Stimulated activated CD8-positive, alpha-beta memory T cell treated with anti-CD3 and anti-CD28 coated beads, Interleukin-7, amount 100 ng/mL, for 1 hour (primary cell): ENCODE measurements around the gene MX1.

Experiments
- DNase-seq, 2 donors: peaks; one replicate each; pipeline ENCODE4 v3.0.0-alpha.2; 2020; ENCODE audit warnings: low read depth in 2 of 2

MX1 gene

DNA sequence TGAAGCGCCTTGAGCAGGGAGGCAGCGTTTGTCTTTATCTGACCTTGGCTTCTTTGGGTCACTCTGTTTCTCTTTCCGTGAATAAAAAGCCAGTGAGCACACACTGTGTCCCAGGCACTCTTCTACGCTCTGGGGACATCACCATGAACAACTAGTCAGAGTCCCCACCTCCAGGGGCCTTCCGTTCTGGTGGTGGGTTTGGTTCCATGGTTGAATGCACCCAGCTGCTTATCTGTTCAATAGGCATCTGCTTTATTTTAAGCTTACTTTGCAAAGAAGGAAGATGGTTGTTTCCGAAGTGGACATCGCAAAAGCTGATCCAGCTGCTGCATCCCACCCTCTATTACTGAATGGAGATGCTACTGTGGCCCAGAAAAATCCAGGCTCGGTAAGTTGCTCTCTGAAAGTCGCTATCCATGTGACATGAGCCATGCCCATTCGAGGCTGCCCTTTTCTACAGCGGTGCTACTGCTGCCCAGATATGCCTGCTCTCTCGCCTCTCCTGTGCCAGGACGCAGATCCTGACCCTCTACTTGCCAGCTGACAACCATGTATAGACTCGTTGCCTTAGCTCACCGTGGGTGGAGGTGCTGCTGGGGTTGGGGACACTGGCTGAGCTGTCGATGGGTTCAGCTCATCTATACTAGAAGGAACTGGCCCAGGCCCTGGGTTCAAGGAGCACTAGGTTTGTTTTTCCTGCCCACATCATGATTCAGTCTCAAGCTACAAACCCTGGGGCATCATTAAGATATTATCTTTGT lies 5.9 kb downstream of the MX1 start:
- no peak for DNase-seq

DNA sequence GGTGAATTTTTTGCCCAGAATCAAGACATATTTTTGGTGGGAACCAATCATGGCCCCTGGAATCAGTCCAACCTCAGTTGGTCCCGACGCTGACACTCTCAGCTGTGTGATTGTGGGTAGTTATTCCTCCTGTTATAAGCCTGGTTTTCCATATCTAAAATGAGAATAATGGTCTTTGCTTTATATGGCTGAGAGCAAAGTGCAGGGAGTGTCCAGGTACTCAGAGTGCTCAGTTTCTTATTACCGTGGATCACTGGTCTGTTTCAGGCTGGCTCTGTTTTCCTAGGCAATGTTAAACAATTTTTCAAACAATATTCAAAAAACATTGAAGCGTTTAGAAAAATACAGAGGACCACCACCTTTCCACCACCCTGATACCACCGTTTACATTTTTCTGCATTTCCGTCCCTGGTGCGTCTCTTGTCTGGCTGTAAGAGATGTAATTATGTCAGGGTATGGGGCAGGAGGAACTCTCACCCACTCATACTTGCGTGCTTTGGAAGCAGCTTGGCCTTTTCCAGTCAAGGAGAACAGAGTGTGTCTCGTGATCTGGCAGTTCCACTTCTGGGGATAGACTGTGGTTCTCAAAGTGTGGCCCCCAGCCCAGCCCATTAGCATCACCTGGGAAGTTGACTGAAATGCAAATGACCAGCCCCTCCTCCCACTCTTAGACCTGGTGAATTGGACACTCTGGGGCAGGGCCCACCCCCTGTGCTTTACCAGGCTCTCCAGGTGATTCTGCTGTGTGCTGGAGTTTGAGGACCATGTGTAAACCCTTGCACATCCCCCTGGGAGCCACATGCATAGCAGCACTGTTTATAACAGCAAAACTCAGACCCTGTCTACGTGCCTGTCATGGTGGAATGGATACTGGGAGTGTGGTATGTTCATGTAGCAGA lies 6.8 kb downstream of the MX1 start:
- DNase-seq = no peak

DNA sequence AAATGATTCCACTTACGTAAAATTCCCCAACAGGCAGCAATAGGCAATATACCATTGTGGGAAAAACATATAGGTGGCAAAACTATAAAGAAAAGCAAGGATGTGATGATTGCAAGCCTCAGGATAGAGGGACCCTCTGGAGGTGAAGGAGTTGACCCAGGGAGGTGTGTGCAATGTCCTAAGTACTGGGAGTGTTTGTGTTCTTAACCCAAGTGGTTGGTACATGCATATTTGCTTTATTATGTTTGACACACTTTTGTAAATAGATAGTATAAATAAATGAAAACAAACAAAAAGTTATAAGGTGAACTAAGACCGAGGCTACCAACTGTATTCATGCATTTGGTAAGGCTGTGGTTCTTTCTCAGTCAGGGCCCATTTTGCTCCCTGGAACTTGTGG lies 7.5 kb downstream of the MX1 start:
- no peak for DNase-seq

DNA sequence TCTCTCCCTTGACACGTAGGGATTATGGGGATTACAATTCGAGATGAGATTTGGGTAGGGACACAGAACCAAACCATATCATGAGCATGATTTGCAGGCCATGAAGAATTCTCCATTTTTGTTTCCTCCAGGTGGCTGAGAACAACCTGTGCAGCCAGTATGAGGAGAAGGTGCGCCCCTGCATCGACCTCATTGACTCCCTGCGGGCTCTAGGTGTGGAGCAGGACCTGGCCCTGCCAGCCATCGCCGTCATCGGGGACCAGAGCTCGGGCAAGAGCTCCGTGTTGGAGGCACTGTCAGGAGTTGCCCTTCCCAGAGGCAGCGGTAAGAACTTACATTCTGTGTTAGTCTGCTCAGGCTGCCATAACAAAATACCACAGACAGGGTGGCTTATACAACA lies 9.7 kb downstream of the MX1 start:
- DNase-seq = no peak

DNA sequence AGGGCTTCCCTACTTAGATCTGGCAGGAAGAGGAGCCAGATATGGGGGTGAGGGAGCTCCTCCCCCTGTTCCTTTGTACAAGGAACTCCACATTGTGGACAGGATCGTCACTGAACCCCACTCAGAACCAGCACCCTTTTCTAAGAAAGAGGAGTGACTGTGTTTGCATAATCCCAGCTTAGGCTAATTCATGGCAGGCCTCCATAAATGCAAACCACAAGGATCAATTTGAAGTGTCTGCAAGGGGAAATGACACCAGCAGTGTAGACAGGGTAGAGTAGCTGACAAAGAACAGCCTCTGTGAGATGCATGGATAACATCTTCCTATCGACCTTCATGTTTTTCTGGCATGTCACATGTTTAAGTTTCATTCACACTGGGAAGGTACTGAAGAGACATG lies 11.7 kb downstream of the MX1 start:
- no peak for DNase-seq

DNA sequence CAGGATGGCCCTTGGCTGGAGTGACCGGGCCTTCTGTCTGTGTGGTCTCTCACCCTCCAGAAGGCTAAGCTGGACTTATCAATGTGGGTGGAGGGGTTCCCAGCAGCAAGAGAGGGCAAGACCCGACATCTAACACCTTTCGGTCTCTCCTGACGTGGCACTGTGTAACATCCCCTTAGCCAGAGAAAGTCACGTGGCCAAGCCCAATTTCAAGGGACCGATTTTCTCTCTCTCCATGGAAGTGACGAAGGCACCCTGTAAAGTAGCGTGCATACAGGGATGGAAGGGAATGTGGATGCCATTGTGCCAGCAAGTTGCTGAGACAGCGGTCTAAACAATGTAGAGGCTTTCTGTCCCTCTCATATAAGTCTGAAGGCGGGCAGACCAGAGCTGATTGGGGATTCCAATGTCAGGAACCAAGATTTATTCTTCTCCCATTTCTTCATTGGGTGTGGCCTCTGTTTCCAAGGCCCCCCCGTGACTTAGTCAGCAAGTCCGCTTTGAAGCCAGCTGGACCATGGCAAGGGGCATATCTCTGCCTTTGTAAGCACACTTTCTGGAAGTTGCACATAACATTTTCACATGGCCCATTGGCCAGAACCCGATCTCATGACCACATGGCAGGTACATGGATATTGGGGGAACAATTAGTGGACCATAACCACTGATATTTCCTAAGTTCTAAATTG lies 12.5 kb downstream of the MX1 start:
- no peak for DNase-seq

DNA sequence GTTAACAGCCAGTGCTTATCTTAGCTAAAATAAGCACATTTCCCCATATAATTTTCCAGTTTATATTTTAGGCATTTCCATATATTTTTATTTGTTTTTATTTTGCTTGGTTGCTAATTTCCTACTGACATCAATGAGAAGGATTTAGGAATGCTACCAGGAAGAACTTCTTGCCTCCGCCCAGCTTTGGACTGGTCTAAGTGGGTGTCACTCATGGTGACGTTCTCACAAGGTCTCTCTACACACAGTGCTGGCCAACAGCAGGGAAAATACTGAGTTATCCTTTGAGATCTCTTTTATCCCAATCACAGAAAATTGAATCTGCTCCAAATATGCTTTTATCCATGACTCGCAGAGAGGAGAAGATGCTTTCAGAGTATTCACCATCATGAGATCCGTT lies 13.2 kb downstream of the MX1 start:
- DNase-seq = no peak

DNA sequence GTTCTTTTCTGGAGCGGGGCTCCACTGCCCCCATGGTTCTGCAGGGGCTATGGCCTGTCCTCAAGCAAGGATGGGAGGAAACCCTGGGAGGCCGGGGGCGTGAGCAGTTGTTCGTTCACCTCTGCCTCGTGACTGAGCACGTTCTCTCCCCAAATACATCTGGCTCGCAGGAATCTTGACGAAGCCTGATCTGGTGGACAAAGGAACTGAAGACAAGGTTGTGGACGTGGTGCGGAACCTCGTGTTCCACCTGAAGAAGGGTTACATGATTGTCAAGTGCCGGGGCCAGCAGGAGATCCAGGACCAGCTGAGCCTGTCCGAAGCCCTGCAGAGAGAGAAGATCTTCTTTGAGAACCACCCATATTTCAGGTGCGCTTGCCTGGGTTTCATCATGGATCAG lies 15.5 kb downstream of the MX1 start:
- DNase-seq = no peak

DNA sequence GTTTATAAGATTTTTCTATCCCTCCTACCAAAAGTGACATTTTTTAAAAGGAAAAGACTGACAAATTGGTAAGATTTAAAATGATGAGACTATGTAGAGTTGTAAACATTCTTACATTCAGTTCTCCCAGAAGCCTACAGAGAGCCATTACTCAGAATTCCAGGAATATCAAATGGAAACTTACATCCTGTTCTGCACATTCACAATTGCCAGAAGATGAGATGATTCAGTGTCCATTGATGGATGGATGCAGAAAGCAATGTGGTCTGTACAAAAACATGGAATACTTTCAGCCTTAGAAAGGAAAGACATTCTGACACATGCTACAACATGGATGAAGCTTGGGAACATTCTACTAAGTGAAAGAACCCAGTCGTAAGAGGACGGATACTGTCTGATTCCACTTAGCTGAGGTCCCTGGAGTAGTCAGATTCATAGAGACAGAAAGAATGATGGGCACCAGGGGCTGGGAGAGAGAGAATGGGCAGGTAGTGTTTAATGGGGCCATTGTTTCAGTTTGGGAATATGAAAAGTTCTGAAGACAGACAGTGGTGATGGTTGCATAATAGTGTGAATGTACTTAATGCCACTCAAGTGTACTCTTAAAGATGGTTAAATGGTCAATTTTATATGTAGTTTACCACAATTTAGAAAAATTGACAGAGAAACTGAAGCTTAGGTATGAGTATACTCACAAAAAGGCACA lies 16.6 kb downstream of the MX1 start:
- DNase-seq = no peak

DNA sequence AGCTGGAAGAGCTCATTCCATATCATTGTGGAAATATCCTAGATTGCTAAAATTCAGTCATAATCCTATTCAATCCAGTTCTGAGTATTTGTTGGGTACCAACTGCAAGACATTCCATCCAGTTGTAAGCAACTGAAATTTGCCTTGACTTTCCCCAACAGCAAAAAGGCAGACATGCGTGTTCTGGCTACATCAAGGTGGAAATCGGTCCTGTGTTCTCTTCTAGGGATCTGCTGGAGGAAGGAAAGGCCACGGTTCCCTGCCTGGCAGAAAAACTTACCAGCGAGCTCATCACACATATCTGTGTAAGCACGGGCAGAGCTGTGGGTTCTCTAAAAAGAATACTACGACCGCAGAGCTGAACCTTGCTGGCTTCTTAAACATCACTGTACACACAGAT lies 17.5 kb downstream of the MX1 start:
- DNase-seq = no peak

DNA sequence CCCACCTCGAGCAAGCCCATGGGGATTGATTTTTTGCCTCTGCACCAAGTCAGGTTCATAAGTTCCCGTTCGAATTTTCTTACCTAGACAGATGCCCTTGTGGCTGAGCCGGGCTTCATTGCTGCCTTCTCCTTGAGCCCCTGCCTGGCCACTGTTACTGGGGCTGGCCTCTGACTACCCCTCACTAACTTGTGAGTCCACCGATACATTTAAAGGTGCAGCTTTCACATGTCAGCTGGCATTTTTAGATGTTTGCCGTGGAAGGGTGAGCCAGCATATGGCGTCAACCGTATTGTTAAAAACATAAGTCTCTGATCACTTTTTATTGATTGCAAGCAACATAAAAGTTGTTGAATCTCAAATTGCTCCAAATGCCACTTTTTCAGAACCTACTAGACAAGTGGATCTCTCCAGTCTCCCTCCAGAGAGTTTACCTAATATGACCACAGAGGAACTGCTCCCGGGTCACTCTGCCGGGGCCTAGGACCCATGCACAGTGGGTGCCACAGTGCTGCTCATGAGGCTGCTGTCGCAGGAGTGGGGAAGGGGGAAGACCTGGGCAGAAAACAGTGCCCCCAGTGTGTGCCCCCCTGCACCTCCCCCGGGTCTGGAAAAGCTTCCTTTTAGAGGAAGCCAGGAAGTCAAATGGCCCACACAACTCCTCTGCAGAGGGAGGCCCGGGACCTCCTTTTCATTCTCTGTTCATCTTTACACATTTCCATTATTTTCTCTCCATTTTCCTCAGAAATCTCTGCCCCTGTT lies 18.8 kb downstream of the MX1 start:
- DNase-seq = no peak

DNA sequence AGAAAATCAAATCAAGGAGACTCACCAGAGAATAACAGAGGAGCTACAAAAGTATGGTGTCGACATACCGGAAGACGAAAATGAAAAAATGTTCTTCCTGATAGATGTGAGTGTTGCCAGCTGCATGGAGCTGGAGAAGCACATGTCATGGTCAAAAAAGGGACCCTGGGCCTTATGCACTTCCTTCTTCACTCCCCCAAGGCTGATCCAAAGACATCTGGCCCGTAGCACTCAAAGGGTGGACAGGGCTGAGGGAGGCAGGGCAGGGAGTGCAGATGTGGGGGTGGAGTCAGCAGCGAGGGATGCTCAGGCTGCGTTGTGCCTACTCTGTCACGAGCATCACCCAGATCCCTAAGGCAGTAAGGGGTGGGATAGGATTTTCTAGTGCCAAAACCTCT lies 19.4 kb downstream of the MX1 start:
- DNase-seq = no peak

DNA sequence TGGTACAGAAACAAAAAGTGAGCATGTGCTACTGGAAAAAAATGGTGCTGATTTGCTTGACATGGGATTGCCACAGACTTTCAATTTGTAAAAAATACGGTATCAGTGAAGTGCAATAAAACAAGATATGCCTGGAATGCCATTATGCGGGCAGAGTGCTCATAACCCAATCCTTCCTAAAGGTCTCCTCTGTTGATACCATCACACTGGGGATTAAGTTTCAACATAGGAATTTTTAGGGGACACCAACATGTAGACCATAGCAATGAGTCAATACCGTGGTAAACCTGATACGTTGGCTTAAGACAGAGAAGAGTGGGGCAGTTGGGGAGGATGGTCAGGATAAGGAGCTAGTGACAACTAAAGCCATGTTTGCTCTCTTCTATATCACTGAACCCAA lies 20.5 kb downstream of the MX1 start:
- DNase-seq = no peak

DNA sequence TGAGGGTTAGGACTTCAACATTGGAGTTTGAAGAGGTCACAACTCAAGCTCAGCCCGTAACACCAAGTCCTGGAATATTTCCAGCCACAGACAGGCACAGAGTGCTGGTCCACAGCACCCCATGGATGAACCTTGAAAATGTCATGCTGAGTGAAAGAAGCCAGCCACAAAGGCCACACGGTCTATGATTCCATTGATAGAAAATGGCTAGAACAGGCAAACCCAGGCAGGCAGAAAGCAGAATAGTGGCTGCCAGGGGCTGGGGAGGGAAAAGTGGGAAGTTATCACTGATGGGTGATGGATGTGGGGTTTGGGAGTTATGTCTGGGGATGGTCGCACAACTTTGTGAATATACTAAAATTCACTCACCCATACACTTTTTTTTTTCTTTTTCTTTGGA lies 21.3 kb downstream of the MX1 start:
- DNase-seq = no peak

DNA sequence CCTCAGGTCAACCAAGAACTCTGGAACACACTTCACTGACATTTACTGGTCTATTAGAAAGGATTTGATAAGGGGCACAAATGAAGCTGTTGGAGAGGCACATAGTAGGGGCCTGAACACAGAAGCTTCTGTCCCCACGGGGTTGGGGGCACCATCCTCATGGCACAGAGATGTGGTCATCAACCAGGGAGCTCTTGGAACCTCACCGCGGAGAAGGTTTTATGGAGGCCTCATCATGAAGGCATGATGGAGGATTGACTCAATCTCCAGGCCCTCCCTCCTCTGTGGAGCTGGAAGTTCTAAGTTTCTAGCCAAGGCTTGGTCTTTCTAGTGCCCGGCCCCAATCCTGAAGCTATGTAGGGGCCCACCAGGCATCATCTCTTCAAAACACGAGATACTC lies 23.6 kb downstream of the MX1 start:
- DNase-seq = no peak

DNA sequence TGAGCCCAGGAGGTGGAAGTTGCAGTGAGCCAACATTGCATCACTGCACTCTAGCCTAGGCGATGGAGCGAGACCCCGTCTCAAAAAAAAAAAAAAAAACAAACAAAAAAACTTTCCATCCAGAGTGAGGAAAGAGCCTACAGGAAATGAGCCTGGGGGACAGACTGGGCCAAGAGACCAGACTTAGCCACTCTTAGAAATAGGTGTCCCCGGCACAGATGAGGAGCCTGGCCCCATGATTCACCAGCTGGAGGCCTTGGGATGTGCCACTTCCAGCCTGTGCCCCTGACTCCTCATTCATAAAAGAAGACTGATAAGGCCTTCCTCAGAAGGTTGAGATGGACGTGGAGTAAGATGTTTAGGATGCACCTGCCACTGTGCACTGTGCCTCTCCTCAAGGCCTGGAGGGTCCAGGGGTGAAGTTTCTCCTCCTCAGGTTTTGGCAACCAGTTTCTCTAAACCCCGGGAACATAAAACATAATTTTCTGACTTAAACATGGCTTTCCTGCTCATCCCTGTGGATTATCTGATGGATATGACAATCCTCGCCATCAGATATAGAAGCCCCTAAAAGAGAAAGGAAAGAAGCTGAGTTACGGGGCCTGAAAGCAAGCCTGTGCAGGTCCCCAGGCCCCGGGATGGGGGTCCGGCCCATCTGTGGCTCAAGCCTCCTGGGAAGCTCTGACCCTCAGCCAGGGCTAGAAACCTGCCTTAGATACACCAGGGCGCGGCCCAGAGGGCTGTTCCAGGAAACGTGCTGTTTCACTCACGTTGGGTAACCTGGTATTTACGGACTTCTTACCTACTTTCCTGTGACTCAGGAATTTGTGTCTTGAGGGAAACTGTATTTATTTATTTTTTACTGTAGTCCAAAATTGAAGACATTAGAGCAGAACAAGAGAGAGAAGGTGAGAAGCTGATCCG lies 26.0 kb downstream of the MX1 start:
- DNase-seq = no peak

DNA sequence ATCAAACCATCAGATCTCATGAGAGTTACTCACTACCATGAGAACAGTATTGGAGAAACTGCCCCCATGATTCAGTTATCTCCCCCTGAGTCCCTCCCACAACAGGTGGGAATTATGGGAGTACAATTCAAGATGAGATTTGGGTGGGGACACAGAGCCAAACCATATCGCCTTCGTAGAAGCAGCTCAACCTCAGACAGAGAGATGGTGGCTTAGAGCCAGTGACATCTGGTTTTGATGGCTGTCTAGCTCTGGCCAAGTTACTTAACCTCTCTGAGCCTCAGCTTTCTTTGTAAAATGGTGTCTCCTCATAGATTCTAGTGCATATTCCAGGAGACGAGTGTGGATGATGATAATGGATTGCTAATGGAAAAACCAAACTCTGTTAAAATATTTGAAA lies 27.2 kb downstream of the MX1 start:
- DNase-seq = no peak

DNA sequence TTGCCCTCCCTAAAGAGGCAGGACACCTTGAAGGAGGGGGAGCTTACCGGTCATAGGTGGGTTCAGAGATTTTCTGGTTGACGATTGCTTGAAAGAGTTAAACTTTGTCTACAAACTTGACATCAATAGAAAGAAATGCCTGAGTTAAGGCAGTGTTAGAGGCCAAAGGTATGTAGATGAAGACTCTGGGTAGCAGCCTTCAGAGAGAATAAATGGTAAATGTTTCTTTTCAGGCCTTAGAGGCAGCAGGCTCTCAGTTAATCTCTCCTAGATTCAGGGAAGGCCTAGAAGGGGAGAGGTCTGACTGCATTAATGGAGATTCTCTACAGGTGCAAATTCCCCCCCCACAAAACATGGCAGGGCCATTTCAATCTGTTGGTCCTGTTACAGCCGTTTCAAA lies 27.7 kb downstream of the MX1 start:
- DNase-seq = no peak

DNA sequence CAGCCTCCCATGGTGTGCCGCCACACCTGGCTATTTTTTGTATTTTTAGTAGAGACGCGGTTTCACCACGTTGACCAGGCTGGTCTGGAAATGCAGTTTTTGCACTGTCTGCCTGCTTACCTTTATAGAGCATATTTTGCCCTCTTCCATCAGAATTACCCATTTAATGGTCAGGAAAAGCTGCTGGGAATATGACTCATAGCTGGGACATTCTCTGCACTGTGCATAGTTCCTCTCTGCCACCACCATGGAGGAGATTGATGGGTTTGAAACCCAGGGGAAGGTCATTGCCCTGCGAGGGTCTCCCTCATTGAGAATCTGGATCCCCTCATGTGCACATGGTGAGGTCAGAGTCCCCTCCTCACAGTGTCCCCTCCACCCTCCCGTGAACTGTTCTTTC lies 32.1 kb downstream of the MX1 start:
- DNase-seq = no peak

DNA sequence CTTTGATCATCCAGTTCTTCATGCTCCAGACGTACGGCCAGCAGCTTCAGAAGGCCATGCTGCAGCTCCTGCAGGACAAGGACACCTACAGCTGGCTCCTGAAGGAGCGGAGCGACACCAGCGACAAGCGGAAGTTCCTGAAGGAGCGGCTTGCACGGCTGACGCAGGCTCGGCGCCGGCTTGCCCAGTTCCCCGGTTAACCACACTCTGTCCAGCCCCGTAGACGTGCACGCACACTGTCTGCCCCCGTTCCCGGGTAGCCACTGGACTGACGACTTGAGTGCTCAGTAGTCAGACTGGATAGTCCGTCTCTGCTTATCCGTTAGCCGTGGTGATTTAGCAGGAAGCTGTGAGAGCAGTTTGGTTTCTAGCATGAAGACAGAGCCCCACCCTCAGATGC lies 32.5 kb downstream of the MX1 start:
- DNase-seq = no peak
